Measurements from ENCODE around the gene MNT.

Gene MNT

GRCh38 chr17:2395258-2396181 lies 5.3 kb downstream of the MNT start:
- no peak for ATAC-seq

- ATAC-seq = no peak
These were observed 6.1 kb downstream of the MNT start for GRCh38 chr17:2394775-2395201.

- no peak for ATAC-seq
These were observed 6.7 kb downstream of the MNT start for GRCh38 chr17:2393954-2394749.

GRCh38 chr17:2393174-2393953 lies 7.5 kb downstream of the MNT start:
- ATAC-seq = peak; percentile 55 to 56

GRCh38 chr17:2392252-2393173 lies 8.3 kb downstream of the MNT start:
- ATAC-seq = peak; percentile 65 to 71

- no peak for ATAC-seq
These were observed 9.1 kb downstream of the MNT start for GRCh38 chr17:2391597-2392251.

- ATAC-seq = no peak
These were observed 10.5 kb downstream of the MNT start for GRCh38 chr17:2390199-2390836.

- no peak for ATAC-seq
These were observed 12.2 kb downstream of the MNT start for GRCh38 chr17:2388683-2389055.

GRCh38 chr17:2388020-2388682 lies 12.7 kb downstream of the MNT start:
- ATAC-seq = no peak

GRCh38 chr17:2387086-2388019 lies 13.5 kb downstream of the MNT start:
- ATAC-seq = no peak

GRCh38 chr17:2386400-2387085 lies 14.3 kb downstream of the MNT start:
- no peak for ATAC-seq

- no peak for ATAC-seq
These were observed 15.3 kb downstream of the MNT start for GRCh38 chr17:2385240-2386210.

- no peak for ATAC-seq
These were observed 16.3 kb downstream of the MNT start for GRCh38 chr17:2384439-2385127.

GRCh38 chr17:2383628-2384167 lies 17.2 kb downstream of the MNT start:
- no peak for ATAC-seq

GRCh38 chr17:2380950-2381649 lies 19.8 kb downstream of the MNT start:
- no peak for ATAC-seq

Measured in activated CD4-positive, CD25-positive, alpha-beta regulatory T cell treated with anti-CD3 and anti-CD28 coated beads, Interleukin-2, amount 50 U/mL, for 24 hours (primary cell).